Natural killer cell treated with Interleukin-12 subunit alpha and Interleukin-12 subunit beta and Interleukin-15 and Interleukin-18, amount 100 ng/mL, for 72 hours (primary cell): ENCODE measurements around the gene PPP1R27. TPM values are rescaled to one million over a fixed set of nuclear protein-coding genes. Genes with fewer than 3 reads are reported as not detected.

ENCODE experiments used
- ATAC-seq, 2 donors: fragments of 150-1000 bp; cut with Tn5 transposase in 1 of 2; sonication (Bioruptor Pico), chemical (Tn5 transposase) in 1 of 2; 2 replicates each; pipeline ENCODE4 v1.10.0; 2021
- DNase-seq: peaks from one replicate; pipeline ENCODE4 v3.0.0; 2022; ENCODE audit warnings: low spot score
- H3K27ac Mint-ChIP-seq, 2 donors: 1 replicate in 1 of 2; 2 replicates in 1 of 2; pipeline ENCODE4 v1.8.0; 2022; ENCODE audit warnings: mixed read lengths in 2 of 2, mild to moderate bottlenecking in 1 of 2, moderate library complexity in 1 of 2
- H3K27me3 Mint-ChIP-seq, 2 donors: 1 replicate in 1 of 2; 2 replicates in 1 of 2; pipeline ENCODE4 v1.8.0; 2022; ENCODE audit warnings: mixed read lengths in 2 of 2
- H3K36me3 Mint-ChIP-seq: one replicate; pipeline ENCODE4 v1.8.0; 2022; ENCODE audit warnings: mixed read lengths
- H3K4me1 Mint-ChIP-seq, 2 donors: 1 replicate in 1 of 2; 2 replicates in 1 of 2; pipeline ENCODE4 v1.8.0; 2022; ENCODE audit warnings: low read depth in 2 of 2, mixed read lengths in 2 of 2, mild to moderate bottlenecking in 1 of 2
- H3K4me3 Mint-ChIP-seq: one replicate; pipeline ENCODE4 v1.8.0; 2022; ENCODE audit warnings: mixed read lengths
- H3K9me3 Mint-ChIP-seq: 2 replicates; pipeline ENCODE4 v1.8.0; 2022; ENCODE audit warnings: mixed read lengths
- total RNA-seq, 2 donors: library from RNA; stranded (reverse); gene quantifications; one replicate each; pipeline ENCODE4 v1.2.3, GENCODE V29; 2022

The PPP1R27 gene
- total RNA-seq, 2 donors from 2014 or later, result not detected

GRCh38 chr17:81867170-81867990 lies 32.5 kb upstream of the PPP1R27 start:
- peaks cover 5% of the 10 kb centered on the region for H3K36me3 Mint-ChIP-seq
- no peaks in the 10 kb centered on the region for H3K27me3 Mint-ChIP-seq
- no peaks in the 10 kb centered on the region for H3K9me3 Mint-ChIP-seq
- H3K4me3 Mint-ChIP-seq, result peak overlapping the region; percentile 50
- ATAC-seq (no peak), DNase-seq (no peak)
- H3K4me1 Mint-ChIP-seq, result peaks cover 19 to 41% of the 10 kb centered on the region in 2 donors
- peak overlapping the region; percentile 53 to 59 for H3K27ac Mint-ChIP-seq

GRCh38 chr17:81866440-81867169 lies 31.8 kb upstream of the PPP1R27 start:
- DNase-seq (no peak), ATAC-seq (no peak)
- Mint-ChIP-seq H3K27ac (peak overlapping the region in 1 of 2 donors; percentile 59), H3K27me3 (no peaks in the 10 kb centered on the region), H3K4me1 (peaks cover 14 to 41% of the 10 kb centered on the region in 2 donors), H3K4me3 (no peak overlapping the region), H3K9me3 (no peaks in the 10 kb centered on the region), H3K36me3 (peaks cover 5% of the 10 kb centered on the region)

DNA sequence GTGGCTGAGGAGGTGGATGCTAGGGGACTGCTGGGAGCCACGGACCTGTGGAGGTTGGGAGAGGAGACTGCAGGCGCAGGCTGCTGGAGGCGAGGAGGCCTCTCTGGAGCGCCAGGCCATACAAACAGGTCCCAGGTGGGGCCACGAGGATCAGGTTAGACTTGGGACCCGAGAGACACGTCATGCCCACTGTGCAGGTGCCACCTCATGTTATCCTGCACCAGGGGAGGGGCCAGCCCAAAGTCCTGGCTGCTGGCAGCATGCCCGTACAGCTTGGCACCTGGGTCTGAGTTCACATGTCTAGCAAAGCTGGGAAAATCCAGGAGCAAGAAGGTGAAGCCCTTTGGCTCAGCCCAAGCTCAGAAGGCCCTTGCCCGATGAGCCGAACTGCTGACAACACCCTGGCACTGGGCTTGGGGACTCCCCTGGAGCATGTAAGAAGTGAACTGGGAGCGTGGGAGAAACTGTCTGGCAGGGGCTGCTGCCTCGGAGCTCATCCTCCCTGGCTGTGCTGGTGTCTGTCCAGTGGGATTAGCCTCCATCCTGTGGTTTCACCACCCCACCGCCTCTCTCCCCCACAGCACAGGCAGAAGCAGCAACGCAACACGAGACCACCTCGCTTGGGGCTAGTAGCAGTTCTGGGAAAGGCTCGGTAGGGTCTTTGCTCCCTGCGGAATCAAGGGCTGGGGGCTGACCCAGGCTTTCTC lies 31.0 kb upstream of the PPP1R27 start:
- no peak for DNase-seq
- Mint-ChIP-seq H3K27me3 (no peaks in the 10 kb centered on the region), H3K4me1 (peaks cover 18 to 45% of the 10 kb centered on the region in 2 donors), H3K4me3 (no peak overlapping the region), H3K36me3 (peaks cover 5% of the 10 kb centered on the region), H3K9me3 (no peaks in the 10 kb centered on the region), H3K27ac (peak overlapping the region in 1 of 2 donors; percentile 73)
- ATAC-seq, result no peak

- peak overlapping the region in 1 of 2 donors; percentile 73 for H3K27ac Mint-ChIP-seq
- H3K4me1 Mint-ChIP-seq, result peaks cover 18 to 47% of the 10 kb centered on the region in 2 donors
- ATAC-seq, result no peak
- H3K27me3 Mint-ChIP-seq, result no peaks in the 10 kb centered on the region
- no peak overlapping the region for H3K4me3 Mint-ChIP-seq
- H3K9me3 Mint-ChIP-seq, result no peaks in the 10 kb centered on the region
- no peak for DNase-seq
- H3K36me3 Mint-ChIP-seq, result peaks cover 5% of the 10 kb centered on the region
Measured at GRCh38 chr17:81865358-81865732, 30.5 kb upstream of the PPP1R27 start.

DNA sequence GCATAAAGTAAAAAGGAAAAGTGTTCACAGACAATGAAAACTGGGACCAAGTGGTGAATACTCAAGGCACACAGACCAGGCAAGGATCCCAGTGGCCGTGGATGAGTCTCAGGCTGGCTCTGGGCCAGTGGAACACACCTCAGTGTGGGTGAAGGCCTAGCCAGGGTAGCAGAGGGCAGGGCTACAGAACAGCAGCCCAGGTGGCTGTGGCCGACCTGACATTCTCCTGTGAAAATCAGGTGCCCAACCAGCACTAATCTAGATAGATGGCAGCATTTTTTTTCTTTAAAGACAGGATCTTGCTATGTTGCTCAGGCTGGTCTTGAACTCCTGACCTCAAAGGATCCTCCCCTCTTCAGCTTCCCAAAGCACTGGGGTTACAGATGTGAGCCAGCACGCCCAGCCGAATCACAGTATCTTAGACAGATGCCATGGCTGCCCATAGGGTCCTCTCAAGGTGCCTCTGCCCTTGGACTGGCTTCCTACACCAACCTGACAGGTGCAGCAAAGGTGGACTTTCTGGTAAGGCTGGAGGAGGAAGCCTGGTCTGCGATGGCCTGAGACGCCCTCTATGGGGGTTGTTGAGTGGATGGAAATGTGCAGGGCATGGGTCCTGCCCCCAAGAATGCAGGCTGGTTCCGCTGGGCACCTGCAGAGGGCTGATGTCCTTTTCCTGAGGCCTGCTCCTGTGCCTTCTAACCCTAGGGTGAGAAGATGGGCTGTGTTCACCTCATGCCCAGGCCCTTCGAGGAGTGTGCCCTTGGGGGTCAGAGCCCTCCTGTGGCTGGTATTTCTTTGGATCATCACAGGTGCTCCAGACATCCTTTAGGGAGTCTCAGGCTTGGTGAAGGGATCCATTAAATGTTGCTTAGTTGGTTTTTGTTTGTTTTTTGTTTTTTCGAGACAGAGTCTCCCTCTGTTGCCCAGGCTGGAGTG lies 29.3 kb upstream of the PPP1R27 start:
- Mint-ChIP-seq H3K27me3 (no peaks in the 10 kb centered on the region), H3K4me3 (no peak overlapping the region), H3K36me3 (peaks cover 11% of the 10 kb centered on the region), H3K9me3 (no peaks in the 10 kb centered on the region), H3K4me1 (peaks cover 24 to 45% of the 10 kb centered on the region in 2 donors), H3K27ac (peak overlapping the region; percentile 73 to 92)
- ATAC-seq (no peak), DNase-seq (no peak)

GRCh38 chr17:81863123-81863675 lies 28.3 kb upstream of the PPP1R27 start:
- peak overlapping the region; percentile 77 for H3K4me3 Mint-ChIP-seq
- no peaks in the 10 kb centered on the region for H3K27me3 Mint-ChIP-seq
- peaks cover 24 to 44% of the 10 kb centered on the region in 2 donors for H3K4me1 Mint-ChIP-seq
- DNase-seq (no peak), ATAC-seq (no peak)
- peak overlapping the region; percentile 73 to 92 for H3K27ac Mint-ChIP-seq
- no peaks in the 10 kb centered on the region for H3K9me3 Mint-ChIP-seq
- peaks cover 11% of the 10 kb centered on the region for H3K36me3 Mint-ChIP-seq

DNA sequence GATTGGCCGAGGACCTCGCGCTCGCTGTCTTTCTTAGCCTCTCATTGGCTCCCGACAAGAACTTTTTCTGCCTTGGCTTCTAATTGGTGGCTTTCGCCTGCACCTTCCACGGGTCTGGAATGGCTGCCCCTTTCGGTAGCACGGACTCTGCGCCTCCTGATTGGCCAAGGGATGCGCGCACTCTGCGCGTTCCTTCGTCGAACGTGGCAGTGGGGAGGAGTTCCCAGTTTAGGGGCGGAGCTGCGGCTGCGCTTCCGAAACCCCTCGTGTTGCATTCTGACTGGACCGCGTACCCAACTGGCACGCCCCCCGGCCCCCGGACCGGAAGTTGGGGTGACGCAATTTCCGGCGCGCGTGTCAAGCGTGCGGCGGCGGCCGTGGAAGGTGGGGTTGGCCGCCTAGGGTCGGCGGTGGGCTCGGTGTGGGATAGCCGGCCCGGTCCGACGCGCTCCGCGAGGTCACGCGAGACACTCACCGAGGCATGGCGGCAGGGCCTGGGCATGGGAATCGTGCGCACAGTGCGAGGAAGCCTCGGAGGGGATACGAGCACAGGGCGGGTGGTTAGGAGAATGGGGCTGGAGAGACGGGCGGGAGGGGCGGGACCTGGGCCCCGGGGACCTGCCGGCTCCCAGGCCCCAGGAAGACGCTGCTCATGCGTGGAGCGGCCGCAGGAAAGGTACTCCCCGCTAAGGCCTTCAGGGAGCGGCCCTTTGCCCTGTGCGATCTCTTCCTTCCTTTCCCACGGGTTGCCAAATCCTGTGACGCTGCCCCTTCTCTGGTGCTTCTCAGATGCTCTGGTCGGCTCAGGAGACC lies 26.1 kb upstream of the PPP1R27 start:
- no peaks in the 10 kb centered on the region for H3K27me3 Mint-ChIP-seq
- H3K9me3 Mint-ChIP-seq, result no peaks in the 10 kb centered on the region
- peaks cover 24 to 42% of the 10 kb centered on the region in 2 donors for H3K4me1 Mint-ChIP-seq
- peak; percentile 100 for DNase-seq
- ATAC-seq, result peak; percentile 93
- peaks cover 11% of the 10 kb centered on the region for H3K36me3 Mint-ChIP-seq
- H3K4me3 Mint-ChIP-seq, result peak overlapping the region; percentile 97
- peak overlapping the region; percentile 99 for H3K27ac Mint-ChIP-seq

GRCh38 chr17:81859906-81860755 lies 25.3 kb upstream of the PPP1R27 start, which contains the start of gene P4HB:
Gene P4HB, minus strand, starts transcription at chr17:81860535. Its CDS starts 64 bp downstream, at chr17:81860471.
- Mint-ChIP-seq H3K36me3 (peaks cover 11% of the 10 kb centered on the region), H3K4me1 (peaks cover 29 to 42% of the 10 kb centered on the region in 2 donors), H3K4me3 (peak within 1 kb of the TSS; percentile 97), H3K27me3 (no peaks in the 10 kb centered on the region), H3K9me3 (no peaks in the 10 kb centered on the region), H3K27ac (peak within 1 kb of the TSS; percentile 99)
- DNase-seq (no peak), ATAC-seq (no peak)

DNA sequence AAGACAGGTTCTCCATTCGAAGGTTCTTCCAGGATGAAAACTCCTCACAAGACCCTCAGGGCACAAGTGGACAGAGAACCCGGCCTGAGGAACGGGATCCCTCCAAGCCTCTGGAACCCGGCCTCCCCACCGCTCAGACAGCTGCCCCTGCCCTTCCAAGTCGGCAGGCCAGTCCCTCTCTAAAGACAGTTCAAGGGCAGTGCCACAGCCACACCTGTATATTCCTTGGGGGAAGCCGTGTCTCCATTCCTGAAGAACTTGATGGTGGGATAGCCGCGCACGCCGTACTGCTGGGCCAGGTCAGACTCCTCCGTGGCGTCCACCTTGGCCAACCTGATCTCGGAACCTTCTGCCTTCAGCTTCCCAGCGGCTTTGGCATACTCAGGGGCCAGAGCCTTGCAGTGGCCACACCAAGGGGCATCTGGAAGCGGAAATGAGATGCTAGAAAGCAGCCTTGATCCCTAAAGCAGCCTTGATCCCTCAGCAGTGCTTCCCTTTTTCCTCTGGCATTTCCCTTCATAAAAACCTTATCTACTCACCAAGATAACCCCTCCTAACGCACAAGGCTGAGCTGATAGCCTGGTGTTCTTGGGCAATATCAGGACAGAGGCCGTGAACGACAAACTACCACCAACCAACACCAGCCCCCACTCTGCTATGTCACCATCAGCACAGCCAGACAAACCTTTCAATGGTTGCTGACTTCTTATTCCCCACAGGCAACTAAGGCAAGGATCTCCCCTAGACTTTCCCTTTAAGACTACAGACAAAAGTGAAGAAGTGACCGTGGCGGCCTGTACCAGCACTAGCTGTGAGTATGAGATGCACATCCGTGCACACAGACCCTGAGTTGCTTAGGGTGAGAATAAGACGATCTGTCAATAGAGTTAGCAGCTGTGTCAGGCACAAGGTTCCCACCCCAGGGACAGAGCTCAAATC lies 24.4 kb upstream of the PPP1R27 start:
- peaks cover 29 to 36% of the 10 kb centered on the region in 2 donors for H3K4me1 Mint-ChIP-seq
- no peaks in the 10 kb centered on the region for H3K27me3 Mint-ChIP-seq
- H3K27ac Mint-ChIP-seq, result peak overlapping the region; percentile 57 to 84
- H3K36me3 Mint-ChIP-seq, result peaks cover 11% of the 10 kb centered on the region
- ATAC-seq (no peak), DNase-seq (no peak)
- no peaks in the 10 kb centered on the region for H3K9me3 Mint-ChIP-seq
- H3K4me3 Mint-ChIP-seq, result peak overlapping the region; percentile 91

GRCh38 chr17:81858170-81858966 lies 23.5 kb upstream of the PPP1R27 start:
- H3K27me3 Mint-ChIP-seq, result no peaks in the 10 kb centered on the region
- no peak for ATAC-seq
- H3K36me3 Mint-ChIP-seq, result peaks cover 11% of the 10 kb centered on the region
- peak overlapping the region; percentile 91 for H3K4me3 Mint-ChIP-seq
- H3K27ac Mint-ChIP-seq, result peak overlapping the region; percentile 16 to 37
- no peak for DNase-seq
- H3K4me1 Mint-ChIP-seq, result peaks cover 24 to 33% of the 10 kb centered on the region in 2 donors
- no peaks in the 10 kb centered on the region for H3K9me3 Mint-ChIP-seq
